D721Med (cell line): ENCODE measurements around the gene GSE1.

Source experiments
- DNase-seq: peaks from one replicate; pipeline ENCODE4 v3.0.0; 2011; ENCODE audit warnings: low spot score; ENCODE audit not compliant: insufficient read length
- FAIRE-seq: peaks from 2 replicates; lab custom pipeline; 2011; peaks lifted over from hg19 to GRCh38; lab: Jason Lieb, UNC
- CTCF ChIP-seq: IDR thresholded peaks from 2 replicates; pipeline ENCODE4 v1.5.1; 2012; ENCODE audit warnings: mild to moderate bottlenecking, control low read depth; ENCODE audit not compliant: insufficient read depth; ENCODE audit errors: missing control alignments

GSE1 gene

GRCh38 chr16:85665373-85665740, 52.2 kb downstream of the GSE1 start:
- DNase-seq (no peak), FAIRE-seq (no peak)
- TF ChIP-seq CTCF: no peak

GRCh38 chr16:85665929-85666328, 52.8 kb downstream of the GSE1 start:
- no peak for FAIRE-seq
- no peak for TF ChIP-seq CTCF
- no peak for DNase-seq

- FAIRE-seq (no peak), DNase-seq (no peak)
- TF ChIP-seq CTCF: no peak
Observed at GRCh38 chr16:85667261-85667660, 54.1 kb downstream of the GSE1 start.

- no peak for DNase-seq
- TF ChIP-seq CTCF: no peak
- FAIRE-seq: no peak
Observed at GRCh38 chr16:85667841-85668413, 54.8 kb downstream of the GSE1 start.

GRCh38 chr16:85668676-85669424, 55.7 kb downstream of the GSE1 start:
- FAIRE-seq: no peak
- TF ChIP-seq CTCF: no peak

GRCh38 chr16:85670840-85671239, 57.7 kb downstream of the GSE1 start:
- no peak for FAIRE-seq
- no peak for DNase-seq
- TF ChIP-seq CTCF: no peak

More at GRCh38 chr16:85668676-85669424, 55.7 kb downstream of the GSE1 start:
- DNase-seq: no peak
